Measurements from ENCODE around the gene BCLAF1.
A peak's percentile ranks its signal among the peaks of the same experiment; 100 is the strongest.
"Not testable (repeated sequence)": the region's sequence is repeated elsewhere in the genome, so short reads cannot be mapped to it uniquely, and the experiment has no call there.

BCLAF1 gene

DNA sequence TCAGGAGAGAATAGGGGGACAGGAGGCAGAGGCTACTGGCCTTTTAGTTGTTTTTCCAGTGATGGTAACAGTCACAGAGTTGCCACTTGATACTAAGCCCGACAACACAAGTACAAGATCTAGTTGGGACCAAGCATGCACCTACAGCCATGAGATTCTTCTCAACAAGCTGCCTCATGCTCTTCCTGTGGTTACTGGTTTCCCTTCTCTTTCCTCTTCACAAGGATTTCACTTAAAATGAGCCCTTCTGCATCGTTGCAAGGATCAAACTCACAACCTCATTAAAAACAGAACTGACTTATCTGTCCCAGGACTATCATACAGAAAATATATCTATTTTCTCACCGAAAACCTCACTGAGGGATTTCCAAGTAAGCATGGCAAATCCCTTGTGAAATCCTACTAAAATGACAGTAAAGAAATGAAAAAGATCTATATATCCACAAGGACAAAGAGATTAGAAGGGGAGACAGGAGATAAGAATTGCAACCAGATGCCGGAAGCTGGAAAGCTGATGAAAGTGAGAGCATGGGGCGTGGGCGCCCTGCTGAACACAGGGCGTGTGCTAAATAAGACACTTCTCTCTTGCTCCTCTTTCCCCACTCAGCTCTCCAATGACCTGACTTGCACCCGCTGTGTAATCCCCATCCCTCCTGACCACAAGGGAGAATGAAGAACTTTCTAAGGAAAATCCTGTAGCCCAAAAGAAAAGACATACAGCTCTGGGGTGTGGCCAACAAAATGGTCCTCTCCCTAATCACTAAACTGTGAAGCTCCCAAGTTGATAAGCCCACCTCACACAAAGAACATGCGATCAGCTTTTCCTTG lies 53.0 kb downstream of the BCLAF1 start:
- no peak for DNase-seq

GRCh38 chr6:136235233-136235564 lies 54.4 kb downstream of the BCLAF1 start:
- DNase-seq: no peak

DNA sequence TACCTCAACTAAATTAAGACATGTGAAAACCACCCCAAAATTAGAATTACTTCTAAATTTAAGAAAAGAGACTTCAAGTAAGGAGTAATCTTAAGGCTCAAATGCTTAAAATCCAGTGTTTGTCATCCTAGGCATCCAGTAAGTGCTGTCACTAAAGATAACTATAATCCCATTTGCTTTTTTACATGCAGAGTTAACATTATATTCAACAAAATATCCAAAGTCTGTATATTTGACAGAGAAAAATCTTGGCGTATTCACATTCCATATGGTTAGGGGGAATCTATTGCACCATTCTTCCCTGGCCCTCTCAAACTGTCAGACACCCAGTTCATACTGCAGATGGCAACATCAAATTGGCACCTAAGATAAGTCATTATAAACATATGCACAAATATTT lies 56.9 kb downstream of the BCLAF1 start:
- DNase-seq: no peak

DNA sequence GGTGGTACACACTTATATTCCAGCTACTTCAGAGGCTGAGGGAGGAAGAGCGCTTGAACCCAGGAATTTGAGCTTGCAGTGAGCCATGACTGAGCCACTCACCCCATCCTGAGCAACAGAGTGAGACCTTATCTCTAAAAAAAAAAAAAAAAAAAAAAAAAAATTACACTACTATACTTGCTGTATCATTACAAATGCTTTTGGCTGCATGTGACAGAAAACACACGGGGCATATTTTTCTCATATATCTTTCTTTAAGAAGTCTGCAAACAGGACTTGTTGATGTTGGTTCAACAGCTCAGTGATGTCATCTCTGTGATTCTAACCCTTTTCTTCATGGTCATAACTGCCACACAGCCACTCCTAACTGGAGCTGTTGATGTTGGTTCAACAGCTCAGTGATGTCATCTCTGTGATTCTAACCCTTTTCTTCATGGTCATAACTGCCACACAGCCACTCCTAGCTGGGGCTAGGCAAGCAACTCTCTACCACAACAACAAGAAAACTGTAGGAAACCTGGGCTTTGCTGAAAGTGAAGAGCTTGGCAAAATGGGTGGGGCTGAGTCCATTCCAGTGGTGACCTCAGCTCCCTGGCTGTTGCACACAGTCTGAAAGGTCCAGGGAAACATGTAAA lies 59.3 kb downstream of the BCLAF1 start:
- no peak for DNase-seq

GRCh38 chr6:136228814-136229213 lies 60.8 kb downstream of the BCLAF1 start:
- no peak for DNase-seq

- DNase-seq: no peak
Measured at GRCh38 chr6:136226674-136227377, 62.8 kb downstream of the BCLAF1 start.

DNA sequence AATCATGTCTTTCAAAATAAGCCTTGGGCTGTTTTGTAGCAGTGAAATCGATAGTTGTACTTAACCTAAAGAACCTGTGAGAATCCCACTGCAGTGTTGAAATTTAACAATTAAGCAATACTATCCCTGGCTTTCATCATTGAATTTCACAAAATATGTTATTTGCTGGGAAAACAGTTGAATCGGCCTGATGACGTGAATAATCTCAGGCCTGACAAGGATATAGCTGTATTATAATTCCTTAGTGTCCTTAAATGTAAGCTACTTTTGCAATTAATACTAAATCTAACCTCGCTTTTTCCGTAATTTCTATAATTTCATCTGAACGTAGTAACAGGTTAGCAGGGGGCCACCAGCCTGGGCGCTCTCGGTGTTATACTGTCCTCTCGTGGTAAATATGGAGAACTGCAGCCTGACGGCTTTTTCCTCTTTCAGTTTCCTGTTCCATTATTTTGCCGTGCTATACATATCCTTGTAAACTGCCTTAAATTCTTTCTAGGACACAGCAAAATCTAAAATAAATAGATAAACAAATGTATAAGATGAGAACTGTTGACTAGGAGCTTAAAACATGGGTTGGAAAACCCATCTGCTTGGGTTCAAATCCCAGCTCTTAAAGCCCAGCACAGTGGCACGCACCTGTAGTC lies 63.5 kb downstream of the BCLAF1 start:
- peak; percentile 45 for DNase-seq

DNA sequence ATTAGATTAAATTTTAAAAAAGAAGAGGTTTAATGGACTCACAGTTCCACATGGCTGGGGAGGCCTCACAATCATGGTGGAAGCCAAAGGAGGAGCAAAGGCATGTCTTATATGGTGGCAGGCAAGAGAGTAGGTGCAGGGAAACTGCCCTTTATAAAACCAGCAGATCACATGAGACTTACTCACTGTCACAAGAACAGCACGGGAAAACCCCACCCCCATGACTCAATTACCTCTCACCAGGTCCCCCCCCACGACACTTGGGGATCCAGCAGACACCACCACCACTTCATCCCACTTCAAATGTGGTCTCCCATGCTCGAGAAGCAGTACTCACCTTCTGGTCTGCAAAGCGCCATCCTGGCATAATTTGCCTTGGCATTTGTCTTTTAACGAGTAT lies 64.2 kb downstream of the BCLAF1 start:
- no peak for DNase-seq

DNA sequence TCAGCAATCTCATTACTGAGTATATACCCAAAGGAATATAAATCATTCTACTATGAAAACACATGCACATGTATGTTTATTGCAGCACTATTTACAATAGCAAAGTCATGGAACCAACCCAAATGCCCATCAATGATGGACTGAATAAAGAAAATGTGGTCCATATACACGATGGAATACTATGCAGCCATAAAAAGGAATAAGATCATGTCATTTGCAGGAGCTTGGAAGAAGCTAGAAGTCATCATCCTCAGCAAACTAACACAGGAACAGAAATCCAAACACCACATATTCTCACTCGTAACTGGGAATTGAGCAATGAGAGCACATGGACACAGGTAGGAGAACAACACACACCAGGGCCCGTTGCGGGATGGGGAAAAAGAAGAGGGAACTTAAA lies 64.7 kb downstream of the BCLAF1 start:
- DNase-seq: not testable (repeated sequence)

- DNase-seq: no peak
Measured at GRCh38 chr6:136216503-136217401, 72.9 kb downstream of the BCLAF1 start.

DNA sequence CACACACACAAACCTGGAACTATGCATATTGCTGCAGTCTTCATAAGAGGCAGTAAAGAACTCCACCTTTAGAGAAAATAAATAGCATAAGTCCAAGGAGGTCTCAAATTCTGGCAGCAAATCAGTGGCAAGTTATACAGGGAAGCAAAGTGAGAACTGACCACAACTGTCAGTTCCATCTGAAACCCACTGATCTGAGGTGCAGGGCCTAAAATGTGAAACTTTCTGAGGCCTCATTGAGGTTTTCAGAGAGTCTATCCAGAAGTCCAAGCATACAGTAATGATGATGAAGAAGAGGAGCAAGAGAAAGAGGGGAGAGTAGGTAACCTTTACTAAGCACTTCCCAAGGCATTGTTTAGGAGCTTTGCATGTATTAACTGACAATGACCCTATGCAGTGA lies 75.8 kb downstream of the BCLAF1 start:
- no peak for DNase-seq

DNA sequence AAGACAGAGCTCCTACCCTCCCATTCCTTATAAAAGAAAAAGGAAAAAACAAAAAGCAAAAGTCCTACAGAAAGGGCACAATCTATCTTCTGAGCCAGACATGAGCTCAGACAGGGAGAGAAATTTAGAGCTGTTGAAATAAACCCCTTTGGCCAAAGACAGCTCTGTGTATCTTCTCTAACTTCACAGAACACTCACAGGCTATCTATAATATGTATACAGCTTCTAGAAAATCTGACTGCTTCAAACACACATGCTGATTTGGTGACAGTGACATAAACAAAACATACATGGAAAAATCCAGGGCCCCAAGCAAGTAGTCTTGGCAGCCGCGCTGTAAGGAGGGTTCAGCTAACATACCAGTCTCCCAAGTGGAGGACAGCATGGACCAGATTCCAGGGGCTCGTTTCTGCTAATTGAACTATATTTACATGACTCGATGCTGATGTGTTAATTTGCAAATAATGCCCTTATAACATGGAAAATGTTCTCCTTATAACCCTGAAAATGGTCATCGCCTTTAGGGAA lies 76.6 kb downstream of the BCLAF1 start:
- no peak for DNase-seq

GRCh38 chr6:136212608-136213007 lies 77.0 kb downstream of the BCLAF1 start:
- DNase-seq: no peak

GRCh38 chr6:136210398-136211165 lies 79.1 kb downstream of the BCLAF1 start:
- DNase-seq: no peak

DNA sequence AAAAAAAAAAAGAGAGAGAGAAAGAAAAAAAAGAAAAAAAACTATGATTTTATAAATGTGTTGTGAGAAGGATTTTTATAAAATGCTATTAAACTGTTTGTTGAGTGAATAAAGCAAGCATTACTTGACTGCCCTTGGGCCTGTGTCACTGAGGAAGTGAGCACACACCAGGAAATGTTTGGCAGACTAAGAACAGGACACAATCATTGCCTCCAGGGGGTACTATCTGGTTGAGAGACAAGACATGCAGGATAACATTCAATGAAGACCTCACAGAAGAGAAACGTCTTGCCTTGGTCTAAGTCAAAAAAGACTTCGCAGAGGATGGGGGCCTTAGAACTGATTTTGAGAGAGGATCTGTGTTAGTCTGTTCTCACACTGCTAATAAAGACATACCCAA lies 80.2 kb downstream of the BCLAF1 start:
- no peak for DNase-seq

GRCh38 chr6:136208783-136209182 lies 80.9 kb downstream of the BCLAF1 start:
- DNase-seq: no peak
